Hematopoietic multipotent progenitor cell treated with erythropoietin and hydrocortisone succinate and interleukin-3 and kit ligand, for 15 days (in vitro differentiated cells): Measurements from ENCODE around the gene ICAM3.
"Not testable (repeated sequence)": the region's sequence is repeated elsewhere in the genome, so short reads cannot be mapped to it uniquely, and the experiment has no call there.

Experiments
- DNase-seq: peaks from one replicate; pipeline ENCODE4 v3.0.0-alpha.2; 2015; ENCODE audit warnings: low spot score

Gene ICAM3, protein sequence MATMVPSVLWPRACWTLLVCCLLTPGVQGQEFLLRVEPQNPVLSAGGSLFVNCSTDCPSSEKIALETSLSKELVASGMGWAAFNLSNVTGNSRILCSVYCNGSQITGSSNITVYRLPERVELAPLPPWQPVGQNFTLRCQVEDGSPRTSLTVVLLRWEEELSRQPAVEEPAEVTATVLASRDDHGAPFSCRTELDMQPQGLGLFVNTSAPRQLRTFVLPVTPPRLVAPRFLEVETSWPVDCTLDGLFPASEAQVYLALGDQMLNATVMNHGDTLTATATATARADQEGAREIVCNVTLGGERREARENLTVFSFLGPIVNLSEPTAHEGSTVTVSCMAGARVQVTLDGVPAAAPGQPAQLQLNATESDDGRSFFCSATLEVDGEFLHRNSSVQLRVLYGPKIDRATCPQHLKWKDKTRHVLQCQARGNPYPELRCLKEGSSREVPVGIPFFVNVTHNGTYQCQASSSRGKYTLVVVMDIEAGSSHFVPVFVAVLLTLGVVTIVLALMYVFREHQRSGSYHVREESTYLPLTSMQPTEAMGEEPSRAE

GRCh38 chr19:10339380-10339960, at the start of gene ICAM3:
TSS of gene ICAM3 (minus strand) at chr19:10339624. CDS start at chr19:10339614, 10 bp downstream.
- no peak for DNase-seq

DNA sequence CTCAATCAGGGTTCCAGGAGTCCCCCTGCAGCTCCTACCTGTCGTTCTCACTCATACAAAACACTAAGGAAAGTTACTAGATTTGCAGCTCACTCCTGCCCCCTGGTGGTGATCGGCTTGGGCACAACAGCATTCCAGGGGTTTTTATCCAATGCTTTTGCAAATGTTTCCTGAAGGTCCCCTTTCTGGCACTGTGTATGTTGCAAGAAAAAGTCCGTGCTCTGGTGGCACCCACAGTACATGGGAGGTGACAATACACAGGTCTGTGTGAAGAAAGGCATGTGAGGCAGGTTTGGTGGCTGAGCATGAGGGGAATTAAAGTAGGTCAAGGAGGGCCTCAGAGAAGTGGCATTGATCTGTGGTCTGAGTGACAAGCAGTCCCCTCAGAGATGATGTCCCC, 49.5 kb upstream of the ICAM3 start:
- DNase-seq = peak; percentile 88

GRCh38 chr19:10384580-10384979, 45.2 kb upstream of the ICAM3 start:
- DNase-seq = no peak

GRCh38 chr19:10383223-10383499, 43.7 kb upstream of the ICAM3 start:
- DNase-seq = not testable (repeated sequence)

DNA sequence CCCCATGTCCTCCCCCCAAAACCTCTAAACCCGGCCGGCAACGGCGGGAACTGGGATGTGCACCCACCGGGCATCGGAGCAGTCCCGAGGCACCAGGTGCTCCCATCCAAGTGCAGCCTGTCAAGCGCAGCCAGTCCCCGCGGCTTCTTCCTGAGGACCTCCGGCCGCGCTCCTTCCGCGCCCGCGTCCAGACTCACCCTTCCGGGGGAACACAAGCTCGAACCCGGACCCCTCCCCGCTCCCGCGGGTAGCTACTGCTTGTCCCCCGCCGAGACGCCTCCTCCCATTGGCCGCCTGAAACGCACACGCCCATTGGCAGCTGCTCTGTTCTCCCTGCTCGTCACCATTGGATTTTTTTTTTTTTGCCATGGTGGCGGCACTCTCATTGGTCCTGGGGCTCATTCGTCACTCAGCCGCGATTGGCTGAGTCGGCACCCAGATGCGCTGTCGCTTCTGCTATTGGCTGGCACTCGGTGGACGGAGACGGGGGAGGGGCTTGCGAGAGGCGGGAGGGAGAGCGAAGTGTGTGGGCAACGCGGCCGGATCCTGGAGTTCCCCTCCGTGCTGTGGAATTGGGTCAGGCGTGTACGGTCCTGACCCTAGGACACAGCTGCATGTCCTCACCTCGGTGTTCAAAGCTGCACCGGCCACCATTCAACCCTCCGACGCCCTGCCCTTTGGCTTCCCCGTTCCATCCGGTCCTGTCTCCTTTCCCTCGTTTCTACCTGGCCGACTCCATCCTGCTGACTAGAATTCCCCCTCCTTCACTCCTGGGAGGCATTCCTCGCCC, 41.1 kb upstream of the ICAM3 start, which contains the start of gene TYK2:
Gene TYK2 (minus strand): TSS at position 260 of the 790 bp plus-strand sequence. CDS start 2,166 bp downstream, outside the sequence.
- peak; percentile 99 for DNase-seq

- no peak for DNase-seq
These were observed 40.5 kb upstream of the ICAM3 start for GRCh38 chr19:10379880-10380312.

GRCh38 chr19:10378124-10378523, 38.7 kb upstream of the ICAM3 start:
- DNase-seq = no peak

GRCh38 chr19:10377140-10377640, 37.8 kb upstream of the ICAM3 start:
- not testable (repeated sequence) for DNase-seq

DNA sequence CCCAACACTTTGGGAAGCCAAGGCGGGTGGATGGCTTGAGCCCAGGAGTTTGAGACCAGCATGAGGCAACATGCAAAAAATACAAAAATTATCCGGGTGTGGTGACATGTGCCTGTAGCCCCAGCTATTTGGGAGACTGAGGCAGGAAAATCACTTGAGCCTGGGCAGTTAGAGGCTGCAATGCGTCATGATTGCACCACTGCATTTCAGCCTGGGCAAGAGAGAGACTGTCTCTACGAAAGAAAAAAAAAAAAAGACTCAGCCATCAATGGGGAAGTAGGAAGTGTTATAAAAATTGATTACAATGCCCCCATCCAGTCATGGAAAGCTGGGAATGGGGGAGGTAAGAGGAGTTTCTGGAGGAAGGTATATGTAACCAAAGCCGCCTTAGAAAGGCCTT, 35.5 kb upstream of the ICAM3 start:
- DNase-seq = no peak

DNA sequence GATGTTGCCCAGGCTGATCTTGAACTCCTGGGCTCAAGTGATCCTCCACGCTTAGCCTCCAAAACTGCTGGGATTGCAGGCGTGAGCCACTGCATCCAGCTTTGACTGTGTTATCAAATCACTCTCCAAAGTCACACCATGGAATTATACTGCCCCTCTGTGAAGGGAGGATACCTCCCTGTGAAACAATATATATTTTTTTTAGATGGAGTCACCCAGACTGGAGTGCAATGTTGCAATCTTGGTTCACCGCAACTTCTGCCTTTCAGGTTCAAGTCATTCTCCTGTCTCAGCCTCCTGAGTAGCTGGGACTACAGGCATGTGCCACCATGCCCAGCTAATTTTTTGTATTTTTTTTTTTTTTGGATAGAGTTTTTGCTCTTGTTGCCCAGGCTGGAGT, 33.3 kb upstream of the ICAM3 start:
- DNase-seq = no peak

- DNase-seq = no peak
These were observed 28.8 kb upstream of the ICAM3 start for GRCh38 chr19:10368101-10368803.

DNA sequence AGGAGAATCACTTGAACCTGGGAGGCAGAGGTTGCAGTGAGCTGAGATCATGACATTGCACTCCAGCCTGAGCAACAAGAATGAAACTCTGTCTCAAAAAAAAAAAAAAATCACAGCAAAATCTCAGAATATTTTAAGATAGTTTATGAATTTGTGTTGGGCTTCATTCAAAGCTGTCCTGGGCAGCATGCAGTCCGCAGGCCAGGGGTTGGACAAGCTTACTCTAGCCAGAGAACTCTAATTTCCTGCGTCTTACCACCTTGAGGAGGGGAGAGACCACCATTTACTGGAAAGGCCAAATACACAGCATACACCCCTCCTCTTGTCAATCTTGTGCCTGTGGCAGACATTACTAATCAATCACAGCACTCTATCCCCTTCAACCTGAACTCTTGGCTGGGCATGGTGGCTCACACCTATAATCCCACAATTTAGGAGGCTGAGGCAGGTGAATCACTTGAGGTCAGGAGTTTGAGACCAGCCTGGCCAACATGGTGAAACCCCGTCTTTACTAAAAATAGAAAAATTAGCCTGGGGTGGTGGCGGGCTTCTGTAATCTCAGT, 27.6 kb upstream of the ICAM3 start:
- DNase-seq = not testable (repeated sequence)

GRCh38 chr19:10365518-10365917, 26.1 kb upstream of the ICAM3 start:
- DNase-seq = no peak

- no peak for DNase-seq
These were observed 25.2 kb upstream of the ICAM3 start for GRCh38 chr19:10364644-10365043.

DNA sequence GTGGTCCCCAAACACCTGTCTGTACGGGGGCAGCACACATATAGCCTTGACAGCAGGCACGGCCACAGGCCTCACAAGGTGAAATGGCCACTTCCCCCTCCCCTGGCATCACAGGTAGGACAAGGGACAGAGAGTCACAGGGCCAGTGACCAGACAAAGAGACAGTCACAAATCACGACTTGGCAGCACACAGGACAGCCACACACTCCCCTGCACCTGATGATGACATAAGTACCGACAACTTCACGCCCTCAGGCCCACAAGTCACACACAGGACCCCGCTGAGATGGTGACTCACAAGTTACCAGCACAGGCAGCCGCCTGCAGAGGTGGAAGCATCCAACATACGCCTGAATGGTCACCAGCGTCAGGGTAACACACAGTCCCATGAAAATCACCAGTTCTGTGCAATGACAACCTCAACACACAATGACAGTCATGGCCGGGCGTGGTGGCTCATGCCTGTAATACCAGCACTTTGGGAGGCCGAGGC, 24.4 kb upstream of the ICAM3 start:
- no peak for DNase-seq

DNA sequence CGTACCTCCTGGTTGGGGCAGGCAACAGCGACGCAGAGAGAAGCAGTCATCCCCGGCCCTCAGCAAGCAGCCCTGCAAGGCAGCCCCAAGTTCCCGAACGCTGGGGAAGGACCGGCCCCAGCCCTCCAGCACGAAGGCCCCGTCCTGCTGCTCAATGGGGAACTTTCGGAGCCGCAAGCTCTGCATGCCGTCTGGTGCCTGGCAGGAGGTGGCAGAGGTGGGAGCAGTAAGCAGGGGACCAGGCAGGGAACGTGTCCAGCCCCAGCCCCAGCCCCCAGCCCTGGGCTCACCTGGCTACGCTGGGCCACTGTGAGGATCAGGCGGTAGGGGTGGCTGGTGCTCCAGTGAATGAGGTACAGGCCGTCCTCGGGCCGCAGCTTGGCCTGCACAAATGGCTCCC, 22.8 kb upstream of the ICAM3 start:
- DNase-seq = no peak

DNA sequence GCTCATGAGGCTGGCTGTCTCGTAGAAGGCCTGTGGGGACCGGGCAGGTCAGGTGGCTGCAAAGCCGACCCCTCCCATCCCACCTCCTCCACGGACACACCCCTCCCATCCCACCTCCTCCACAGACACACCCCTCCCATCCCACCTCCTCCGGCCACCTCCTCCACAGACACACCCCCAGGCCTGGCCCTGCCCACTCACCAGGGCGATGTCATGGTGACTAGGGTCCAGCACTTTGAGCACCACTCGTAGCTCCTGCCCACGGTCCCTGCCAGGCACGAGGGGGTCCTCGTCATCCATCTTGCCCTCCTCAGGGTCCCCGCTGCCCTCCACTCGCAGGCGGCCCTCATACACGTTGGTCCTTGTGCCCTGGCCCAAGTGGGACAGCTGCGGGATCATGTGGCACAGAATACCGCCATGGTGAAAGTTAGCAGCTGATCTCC, 22.2 kb upstream of the ICAM3 start:
- DNase-seq = no peak

- DNase-seq = no peak
These were observed 17.0 kb upstream of the ICAM3 start for GRCh38 chr19:10356431-10356830.

- DNase-seq = peak; percentile 61
These were observed 14.5 kb upstream of the ICAM3 start for GRCh38 chr19:10353793-10354391.

- DNase-seq = no peak
These were observed 13.6 kb upstream of the ICAM3 start for GRCh38 chr19:10352764-10353671.
